Astrocyte of the spinal cord (primary cell): ENCODE measurements around the gene HSF4.

Experiments
- DNase-seq: peaks from one replicate; pipeline ENCODE4 v3.0.0; 2011; ENCODE audit warnings: low read depth, low spot score
- H3K4me3 ChIP-seq: 2 replicates; pipeline ENCODE4 v1.5.1; 2011; ENCODE audit warnings: low read depth, mild to moderate bottlenecking, low read length, moderate library complexity
- CTCF ChIP-seq: IDR thresholded peaks from 2 replicates; pipeline ENCODE4 v1.5.1; 2012; ENCODE audit warnings: low read depth, mild to moderate bottlenecking, low read length, inconsistent platforms
- in situ Hi-C: cut with HindIII; loops from 2 replicates; pipeline ENCODE4 v1.10.0; 2017; ENCODE audit warnings: low sequenced_read_pairs

Gene HSF4

DNA sequence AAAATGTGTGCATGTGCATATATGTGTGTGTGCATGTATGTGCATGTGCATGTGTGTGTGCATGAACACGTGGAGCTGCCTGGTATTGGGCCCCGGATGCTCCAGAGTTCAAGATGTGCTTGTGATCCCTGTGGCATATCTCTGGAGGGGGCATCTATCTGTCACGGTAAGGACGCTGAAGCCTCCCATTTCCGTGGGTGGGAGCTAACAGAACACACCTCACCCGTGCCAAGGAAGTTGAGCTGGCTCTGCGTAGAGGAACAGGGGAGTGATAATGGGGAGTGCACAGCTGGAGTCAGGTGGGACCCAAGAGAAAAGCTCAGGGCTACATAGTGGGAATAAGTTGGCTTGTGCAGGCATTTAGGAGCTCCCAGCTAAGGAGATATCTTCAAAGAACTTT is 47.1 kb downstream of the HSF4 start:
- no peak for TF ChIP-seq CTCF
- no peak overlapping the region for H3K4me3 ChIP-seq
- no peak for DNase-seq
- in situ Hi-C loops, result no loop called here

DNA sequence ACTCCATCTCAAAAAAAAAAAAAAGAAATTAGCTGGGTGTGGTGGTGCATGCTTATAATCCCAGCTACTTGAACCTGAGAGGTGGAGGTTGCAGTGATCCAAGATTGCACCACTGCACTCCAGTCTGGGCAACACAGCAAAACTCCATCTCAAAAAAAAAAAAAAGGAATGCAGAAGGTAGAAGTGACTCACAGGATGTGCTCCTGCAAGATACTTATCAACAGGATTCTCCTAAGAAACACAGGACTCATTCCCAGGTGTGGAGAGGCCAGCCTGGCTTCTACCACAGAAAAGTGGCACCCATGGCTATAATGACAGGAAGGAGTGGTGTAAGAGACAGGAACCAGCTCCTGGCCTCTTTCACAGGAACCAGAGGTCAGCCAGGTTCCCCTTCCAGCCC is 48.2 kb downstream of the HSF4 start:
- H3K4me3 ChIP-seq, result no peak overlapping the region
- DNase-seq, result no peak
- no peak for TF ChIP-seq CTCF
- in situ Hi-C loops, result no loop called here

- H3K4me3 ChIP-seq, result no peak overlapping the region
- no peak for TF ChIP-seq CTCF
- in situ Hi-C loops, result no loop called here
- no peak for DNase-seq
Measured at GRCh38 chr16:67213197-67214019, 48.9 kb downstream of the HSF4 start.

- DNase-seq, result no peak
- H3K4me3 ChIP-seq, result no peak overlapping the region
- TF ChIP-seq CTCF, result no peak
- in situ Hi-C loops, result no loop called here
Measured at GRCh38 chr16:67215706-67216105, 51.2 kb downstream of the HSF4 start.

DNA sequence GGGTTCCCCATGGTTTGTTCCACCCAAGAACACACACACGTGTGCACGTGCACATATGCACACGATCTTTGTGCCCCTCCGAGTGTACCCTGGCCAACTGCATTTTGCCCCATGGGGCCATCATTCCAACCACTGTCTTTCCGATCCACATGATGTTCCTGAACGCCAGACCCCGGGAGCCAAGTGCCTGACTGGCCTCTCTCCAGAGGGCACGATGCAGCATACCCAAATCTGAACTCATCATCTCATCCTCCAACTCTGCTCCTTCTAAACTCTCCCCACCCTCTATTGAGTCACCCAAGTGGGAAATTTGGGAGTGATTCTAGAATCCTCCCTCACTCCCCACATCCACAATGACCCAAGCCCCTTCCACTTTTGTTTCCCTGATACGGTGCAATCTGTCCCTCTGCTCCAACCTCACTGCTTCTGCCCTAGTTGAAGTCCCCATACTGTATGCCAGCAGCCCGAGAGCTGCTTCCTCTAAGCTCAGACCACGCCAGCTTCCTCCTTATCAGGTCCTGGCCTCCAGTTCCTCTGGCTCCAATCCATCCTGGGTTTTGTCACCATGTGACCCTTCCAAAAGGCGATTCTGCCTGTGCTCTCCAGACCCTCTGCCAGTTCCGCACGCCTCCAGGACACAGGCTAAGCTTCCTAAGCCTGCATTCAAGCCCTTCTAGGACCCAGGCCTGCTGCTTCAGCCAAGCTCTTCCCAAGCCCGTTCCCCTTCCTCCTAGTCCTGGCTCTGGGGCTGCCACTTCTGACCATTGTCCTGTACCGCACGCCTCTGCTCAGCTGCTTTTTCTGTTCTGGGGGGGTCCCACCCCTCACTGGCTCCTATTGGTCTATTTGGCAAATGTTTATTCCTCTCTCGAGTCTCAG is 52.3 kb downstream of the HSF4 start:
- no peak for DNase-seq
- in situ Hi-C loops, result no loop called here
- no peak for TF ChIP-seq CTCF
- no peak overlapping the region for H3K4me3 ChIP-seq
